Neural progenitor cell (in vitro differentiated cells): ENCODE measurements around the gene NODAL.

Experiments
- EZH2 ChIP-seq: fragments of 200-600 bp; sonication (generic); IDR thresholded peaks from 2 replicates; pipeline ENCODE4 v1.6.1; 2017; ENCODE audit warnings: antibody characterized with exemption, mild to moderate bottlenecking, moderate library complexity
- TF ChIP-seq, protein P1 (sequence below): fragments of 200-600 bp; sonication (generic); IDR thresholded peaks from 2 replicates; pipeline ENCODE4 v1.5.1; 2017; ENCODE audit warnings: antibody characterized with exemption, mild to moderate bottlenecking

DNA sequence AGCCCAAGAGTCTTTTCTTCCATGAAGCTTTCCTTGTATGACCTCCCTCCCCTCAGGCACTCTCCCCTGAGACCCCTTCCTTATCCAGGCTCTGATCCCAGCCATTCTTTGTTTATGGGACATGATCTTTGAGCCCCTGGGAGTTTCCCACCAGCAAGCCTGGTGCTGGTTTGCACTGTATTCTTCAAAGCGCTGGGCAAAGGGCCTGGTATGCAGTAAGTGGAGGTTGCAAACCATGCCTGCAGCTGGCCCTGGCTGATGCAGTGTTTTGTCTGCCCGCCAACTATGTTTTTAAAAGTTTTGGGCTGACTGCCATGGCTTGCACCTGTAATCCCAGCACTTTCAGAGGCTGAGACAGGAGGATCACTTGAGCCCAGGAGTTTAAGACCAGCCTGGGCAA, 6.8 kb upstream of the NODAL start:
- TF ChIP-seq EZH2: no peak
- TF ChIP-seq, protein P1, sequence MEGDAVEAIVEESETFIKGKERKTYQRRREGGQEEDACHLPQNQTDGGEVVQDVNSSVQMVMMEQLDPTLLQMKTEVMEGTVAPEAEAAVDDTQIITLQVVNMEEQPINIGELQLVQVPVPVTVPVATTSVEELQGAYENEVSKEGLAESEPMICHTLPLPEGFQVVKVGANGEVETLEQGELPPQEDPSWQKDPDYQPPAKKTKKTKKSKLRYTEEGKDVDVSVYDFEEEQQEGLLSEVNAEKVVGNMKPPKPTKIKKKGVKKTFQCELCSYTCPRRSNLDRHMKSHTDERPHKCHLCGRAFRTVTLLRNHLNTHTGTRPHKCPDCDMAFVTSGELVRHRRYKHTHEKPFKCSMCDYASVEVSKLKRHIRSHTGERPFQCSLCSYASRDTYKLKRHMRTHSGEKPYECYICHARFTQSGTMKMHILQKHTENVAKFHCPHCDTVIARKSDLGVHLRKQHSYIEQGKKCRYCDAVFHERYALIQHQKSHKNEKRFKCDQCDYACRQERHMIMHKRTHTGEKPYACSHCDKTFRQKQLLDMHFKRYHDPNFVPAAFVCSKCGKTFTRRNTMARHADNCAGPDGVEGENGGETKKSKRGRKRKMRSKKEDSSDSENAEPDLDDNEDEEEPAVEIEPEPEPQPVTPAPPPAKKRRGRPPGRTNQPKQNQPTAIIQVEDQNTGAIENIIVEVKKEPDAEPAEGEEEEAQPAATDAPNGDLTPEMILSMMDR: no peak
